Retinal pigment epithelial cell (primary cell): ENCODE measurements around the gene PARD3.

Experiments
- DNase-seq: peaks from one replicate; pipeline ENCODE4 v3.0.0-alpha.2; 2010; ENCODE audit warnings: low read depth
- H3K4me3 ChIP-seq: 2 replicates; pipeline ENCODE4 v1.5.1; 2011; ENCODE audit warnings: mild to moderate bottlenecking, low read length, control low read depth, moderate library complexity
- TF ChIP-seq, protein P1 (sequence below): conservative IDR thresholded peaks from 2 replicates; pipeline ENCODE4 v1.5.1; 2011; ENCODE audit warnings: low read depth, low read length, control low read depth, inconsistent platforms

Gene PARD3

DNA sequence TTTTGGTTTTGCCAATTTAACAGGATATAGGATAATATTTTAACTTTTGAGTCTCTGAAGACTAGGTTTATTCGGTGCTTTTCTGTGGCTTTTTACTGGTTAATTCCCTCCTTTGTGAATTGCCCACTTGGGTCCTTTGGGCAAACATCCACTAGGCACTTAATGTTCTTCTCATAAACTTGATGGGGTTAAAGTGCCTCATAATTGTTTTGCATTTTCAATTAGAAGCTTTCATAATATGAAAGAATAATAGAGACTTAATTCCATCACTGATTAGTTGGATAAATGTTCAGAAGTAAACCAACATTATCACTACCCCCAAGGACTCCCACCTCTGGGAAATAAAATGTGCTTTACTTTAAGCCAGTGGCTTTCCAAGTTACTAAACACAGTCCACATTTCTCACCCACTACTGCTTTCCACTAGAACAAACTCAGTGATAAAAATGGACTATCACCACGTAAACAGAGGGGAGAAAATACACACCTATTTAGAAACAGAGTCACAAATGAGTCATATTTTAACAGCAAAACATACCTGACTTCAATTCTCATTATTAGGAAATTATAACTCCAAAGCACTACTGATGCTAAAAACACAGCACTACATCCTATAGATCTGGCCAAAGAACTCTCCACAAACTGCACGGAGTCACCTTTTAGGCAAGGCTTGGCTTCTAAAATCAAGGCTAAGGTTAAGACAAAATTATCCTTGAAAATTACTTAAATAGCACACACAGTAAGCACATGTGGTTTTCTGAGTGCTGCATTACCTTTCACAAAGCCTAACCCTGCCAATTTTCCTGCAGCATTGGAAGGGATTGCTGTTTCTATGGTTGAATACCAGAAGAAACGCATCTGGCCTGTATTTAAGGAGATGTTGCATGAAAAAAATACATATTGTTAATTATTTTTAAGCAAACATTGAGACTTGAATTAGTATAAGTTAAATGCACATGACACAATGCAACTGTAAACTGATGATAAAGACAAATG is 41.2 kb downstream of the PARD3 start:
- H3K4me3 ChIP-seq, result no peak overlapping the region
- TF ChIP-seq, protein P1, sequence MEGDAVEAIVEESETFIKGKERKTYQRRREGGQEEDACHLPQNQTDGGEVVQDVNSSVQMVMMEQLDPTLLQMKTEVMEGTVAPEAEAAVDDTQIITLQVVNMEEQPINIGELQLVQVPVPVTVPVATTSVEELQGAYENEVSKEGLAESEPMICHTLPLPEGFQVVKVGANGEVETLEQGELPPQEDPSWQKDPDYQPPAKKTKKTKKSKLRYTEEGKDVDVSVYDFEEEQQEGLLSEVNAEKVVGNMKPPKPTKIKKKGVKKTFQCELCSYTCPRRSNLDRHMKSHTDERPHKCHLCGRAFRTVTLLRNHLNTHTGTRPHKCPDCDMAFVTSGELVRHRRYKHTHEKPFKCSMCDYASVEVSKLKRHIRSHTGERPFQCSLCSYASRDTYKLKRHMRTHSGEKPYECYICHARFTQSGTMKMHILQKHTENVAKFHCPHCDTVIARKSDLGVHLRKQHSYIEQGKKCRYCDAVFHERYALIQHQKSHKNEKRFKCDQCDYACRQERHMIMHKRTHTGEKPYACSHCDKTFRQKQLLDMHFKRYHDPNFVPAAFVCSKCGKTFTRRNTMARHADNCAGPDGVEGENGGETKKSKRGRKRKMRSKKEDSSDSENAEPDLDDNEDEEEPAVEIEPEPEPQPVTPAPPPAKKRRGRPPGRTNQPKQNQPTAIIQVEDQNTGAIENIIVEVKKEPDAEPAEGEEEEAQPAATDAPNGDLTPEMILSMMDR, result no peak
- no peak for DNase-seq

DNA sequence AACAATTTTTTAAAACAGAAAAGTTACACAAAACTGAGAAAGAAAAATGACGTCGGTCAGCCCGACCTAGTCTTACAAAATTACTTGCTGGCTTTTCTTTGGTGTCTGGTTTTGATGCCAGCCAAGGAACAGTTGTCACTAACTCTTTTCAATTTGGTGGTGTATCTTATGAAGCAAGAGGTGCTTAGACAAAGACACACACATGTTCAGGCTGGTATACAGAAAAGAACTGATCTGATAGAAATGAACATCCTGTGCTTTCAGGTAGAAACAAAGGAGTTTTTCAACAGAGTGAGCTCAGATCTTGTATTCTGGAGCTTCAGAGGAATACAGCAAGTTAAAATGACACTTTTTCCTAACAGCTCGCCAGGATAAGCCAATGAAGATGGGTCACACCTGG is 43.6 kb downstream of the PARD3 start:
- no peak for DNase-seq
- no peak overlapping the region for H3K4me3 ChIP-seq
- TF ChIP-seq, protein P1, result no peak

DNA sequence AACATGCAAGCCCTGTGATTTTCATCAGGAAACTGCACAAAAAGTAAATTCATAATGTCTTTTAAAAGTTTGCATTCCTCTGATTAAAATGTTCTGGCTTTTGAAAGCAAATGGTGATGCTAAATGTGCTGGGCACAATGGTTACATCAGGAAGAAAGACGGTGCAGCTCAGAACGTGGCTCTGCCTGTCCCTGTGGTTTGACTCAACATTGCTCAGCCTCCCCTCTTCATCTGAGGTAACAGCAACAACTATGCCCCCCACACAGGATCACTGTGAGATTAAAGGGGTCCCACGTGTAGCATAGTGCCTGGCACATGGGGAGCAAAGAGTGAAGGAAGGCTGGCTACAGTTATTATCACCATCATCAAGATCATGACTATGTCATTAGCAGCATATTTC is 44.0 kb downstream of the PARD3 start:
- no peak for DNase-seq
- H3K4me3 ChIP-seq, result no peak overlapping the region
- TF ChIP-seq, protein P1, result no peak

DNA sequence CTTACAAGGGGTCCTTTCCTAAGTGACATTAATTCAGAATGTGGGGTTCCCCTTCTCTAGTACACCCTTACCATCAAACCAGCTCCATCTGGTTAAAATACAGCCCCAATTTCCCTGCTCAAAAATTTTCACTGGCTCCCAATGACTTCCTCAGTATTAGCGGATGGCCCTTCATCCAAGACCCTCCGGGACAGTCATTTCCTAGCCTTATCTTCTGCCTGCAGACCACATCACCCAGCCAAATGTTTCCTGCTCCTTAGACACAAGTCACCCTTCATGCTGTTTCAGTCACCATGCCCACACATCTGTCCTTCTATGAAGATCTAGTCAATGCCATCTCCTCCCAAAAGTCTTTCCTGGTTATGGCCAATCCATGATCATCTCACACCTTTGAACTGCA is 45.2 kb downstream of the PARD3 start:
- DNase-seq, result no peak
- TF ChIP-seq, protein P1, result no peak

DNA sequence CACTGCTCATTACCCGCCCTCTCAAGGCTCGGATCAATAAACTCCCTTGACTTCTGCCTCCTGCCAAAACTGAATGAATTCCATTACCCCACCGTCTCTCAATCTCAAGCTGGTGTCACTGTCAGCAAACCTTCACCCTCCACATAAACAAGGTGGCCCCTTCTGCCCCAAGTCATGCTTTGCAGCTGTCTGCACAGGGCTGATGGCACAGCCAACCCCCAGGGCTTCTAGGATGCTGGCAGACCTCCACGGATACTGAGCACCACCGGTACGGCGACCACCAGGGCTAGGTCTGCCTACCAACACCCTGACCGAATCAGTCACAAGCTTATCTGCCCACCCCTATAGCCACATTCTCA is 46.1 kb downstream of the PARD3 start:
- no peak for DNase-seq
- no peak overlapping the region for H3K4me3 ChIP-seq
- TF ChIP-seq, protein P1, result no peak

More for the DNA sequence above, 45.2 kb downstream of the PARD3 start:
- no peak overlapping the region for H3K4me3 ChIP-seq

DNA sequence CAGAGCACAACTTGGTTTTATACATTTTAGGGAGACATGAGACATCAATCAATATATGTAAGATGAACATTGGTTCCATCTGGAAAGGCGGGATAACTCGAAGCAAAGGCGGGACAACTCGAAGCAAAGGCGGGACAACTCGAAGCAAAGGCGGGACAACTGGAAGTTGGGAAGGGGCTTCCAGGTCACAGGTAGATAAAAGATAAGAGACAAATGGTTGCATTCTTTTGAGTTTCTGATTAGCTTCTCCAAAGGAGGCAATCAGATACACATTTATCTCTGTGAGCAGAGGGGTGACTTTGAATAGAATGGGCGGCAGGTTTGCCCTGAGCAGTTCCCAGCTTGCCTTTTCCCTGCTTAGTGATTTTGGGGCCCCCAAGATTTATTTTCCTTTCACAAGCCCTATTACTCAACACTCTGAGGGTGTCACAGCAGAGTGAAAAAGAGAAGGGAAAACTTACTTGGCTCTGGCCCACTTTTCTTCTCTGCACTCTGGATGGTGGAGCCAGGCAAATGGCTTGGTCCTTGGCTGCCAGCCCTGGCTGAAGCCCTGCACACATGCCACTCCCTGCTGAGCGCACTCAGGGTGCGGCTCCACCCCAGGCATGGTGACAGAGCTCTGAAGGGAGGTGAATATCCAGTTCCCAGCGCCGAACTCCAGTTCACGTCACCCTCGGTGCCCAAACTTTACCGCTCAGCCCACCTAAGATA is 46.7 kb downstream of the PARD3 start:
- DNase-seq, result no peak
- TF ChIP-seq, protein P1, result no peak
- no peak overlapping the region for H3K4me3 ChIP-seq
